Loucy (cell line): Measurements from ENCODE around the gene WDHD1.

Experiments
- H2AFZ ChIP-seq: fragments of 200-600 bp; sonication (generic); 2 replicates; pipeline ENCODE4 v1.6.0; 2016; ENCODE audit warnings: antibody characterized with exemption, mild to moderate bottlenecking, low read length, moderate library complexity
- H3F3A ChIP-seq: fragments of 200-600 bp; 2 replicates; pipeline ENCODE4 v1.6.0; 2016; ENCODE audit warnings: antibody characterized with exemption, low read depth, mild to moderate bottlenecking
- H3K27me3 ChIP-seq: fragments of 200-600 bp; sonication (generic); 2 replicates; pipeline ENCODE4 v1.6.1; 2014; ENCODE audit warnings: low read length, mild to moderate bottlenecking; ENCODE audit not compliant: insufficient read depth, poor library complexity, severe bottlenecking
- H3K36me3 ChIP-seq: fragments of 200-600 bp; sonication (generic); 2 replicates; pipeline ENCODE4 v1.6.1; 2016; ENCODE audit warnings: low read length; ENCODE audit not compliant: insufficient read depth
- H3K4me1 ChIP-seq: fragments of 200-600 bp; sonication (generic); 2 replicates; pipeline ENCODE4 v1.5.1; 2014; ENCODE audit warnings: low read length, mild to moderate bottlenecking; ENCODE audit not compliant: insufficient read depth, poor library complexity, severe bottlenecking
- H3K4me2 ChIP-seq: fragments of 200-600 bp; sonication (generic); 2 replicates; pipeline ENCODE4 v1.6.0; 2014; ENCODE audit warnings: antibody characterized with exemption, low read length, low read depth, mild to moderate bottlenecking; ENCODE audit not compliant: poor library complexity, severe bottlenecking
- H3K4me3 ChIP-seq: fragments of 200-600 bp; sonication (generic); 2 replicates; pipeline ENCODE4 v1.5.1; 2014; ENCODE audit warnings: low read length, mild to moderate bottlenecking, mixed read lengths; ENCODE audit not compliant: poor library complexity, severe bottlenecking
- H3K79me2 ChIP-seq: fragments of 200-600 bp; sonication (generic); 2 replicates; pipeline ENCODE4 v1.6.1; 2014; ENCODE audit warnings: low read length; ENCODE audit not compliant: insufficient read depth
- H3K9ac ChIP-seq: fragments of 200-600 bp; sonication (generic); 2 replicates; pipeline ENCODE4 v1.6.0; 2014; ENCODE audit warnings: mild to moderate bottlenecking, low read depth, low read length, moderate library complexity; ENCODE audit not compliant: poor library complexity, severe bottlenecking
- H3K9me2 ChIP-seq: fragments of 200-600 bp; sonication (generic); replicated peaks from 2 replicates; pipeline ENCODE4 v1.6.1; 2016; ENCODE audit warnings: low read depth, low read length, mixed read lengths
- H3K9me3 ChIP-seq: fragments of 200-600 bp; sonication (generic); 2 replicates; pipeline ENCODE4 v1.6.1; 2014; ENCODE audit warnings: mild to moderate bottlenecking, antibody characterized with exemption, low read length, low read depth; ENCODE audit not compliant: insufficient read depth
- H4K20me1 ChIP-seq: fragments of 200-600 bp; sonication (generic); 2 replicates; pipeline ENCODE4 v1.6.0; 2014; ENCODE audit warnings: antibody characterized with exemption, low read length, mild to moderate bottlenecking; ENCODE audit not compliant: insufficient read depth, poor library complexity, severe bottlenecking
- EZH2phosphoT487 ChIP-seq: fragments of 200-600 bp; IDR thresholded peaks from 2 replicates; pipeline ENCODE4 v1.6.1; 2018; ENCODE audit warnings: antibody characterized with exemption, mild to moderate bottlenecking, moderate library complexity, borderline replicate concordance
- TF ChIP-seq, protein P1 (sequence below): fragments of 200-600 bp; sonication (generic); conservative IDR thresholded peaks from 2 replicates; pipeline ENCODE4 v1.5.1; 2014; ENCODE audit warnings: mild to moderate bottlenecking, antibody characterized with exemption, low read length

Gene WDHD1

DNA sequence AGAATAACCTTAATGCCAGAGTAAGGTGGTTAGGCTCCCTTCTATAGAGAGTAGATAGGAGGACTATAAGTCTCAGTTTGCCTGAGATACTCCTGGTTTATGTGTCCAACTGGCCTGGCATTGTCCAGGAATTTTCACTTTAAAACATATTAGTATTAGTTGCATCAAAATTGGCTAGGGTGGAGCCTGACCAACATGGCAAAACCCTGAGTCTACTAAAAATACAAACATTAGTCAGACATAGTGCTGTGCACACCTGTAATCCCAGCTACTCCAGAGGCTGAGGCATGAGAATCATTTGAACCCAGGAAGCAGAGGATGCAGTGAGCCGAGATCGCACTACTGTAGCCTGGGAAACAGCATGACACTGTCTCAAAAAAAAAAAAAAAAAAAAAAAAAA, 11.9 kb downstream of the WDHD1 start:
- Histone ChIP-seq H4K20me1 (no peaks in the 10 kb centered on the region), H3K9ac (no peak overlapping the region), H3K36me3 (peaks cover 16% of the 10 kb centered on the region; the same call in 1 of the 2 replicates), H3K4me2 (no peak overlapping the region), H3K4me1 (peaks cover 1% of the 10 kb centered on the region), H3F3A (no peaks in the 10 kb centered on the region), H3K27me3 (no peaks in the 10 kb centered on the region), H3K9me3 (no peaks in the 10 kb centered on the region), H3K79me2 (peaks cover 29% of the 10 kb centered on the region), H3K9me2 (no peaks in the 10 kb centered on the region), H3K4me3 (no peak overlapping the region), H2AFZ (no peak overlapping the region)
- TF ChIP-seq EZH2phosphoT487, result no peak
- TF ChIP-seq, protein P1, sequence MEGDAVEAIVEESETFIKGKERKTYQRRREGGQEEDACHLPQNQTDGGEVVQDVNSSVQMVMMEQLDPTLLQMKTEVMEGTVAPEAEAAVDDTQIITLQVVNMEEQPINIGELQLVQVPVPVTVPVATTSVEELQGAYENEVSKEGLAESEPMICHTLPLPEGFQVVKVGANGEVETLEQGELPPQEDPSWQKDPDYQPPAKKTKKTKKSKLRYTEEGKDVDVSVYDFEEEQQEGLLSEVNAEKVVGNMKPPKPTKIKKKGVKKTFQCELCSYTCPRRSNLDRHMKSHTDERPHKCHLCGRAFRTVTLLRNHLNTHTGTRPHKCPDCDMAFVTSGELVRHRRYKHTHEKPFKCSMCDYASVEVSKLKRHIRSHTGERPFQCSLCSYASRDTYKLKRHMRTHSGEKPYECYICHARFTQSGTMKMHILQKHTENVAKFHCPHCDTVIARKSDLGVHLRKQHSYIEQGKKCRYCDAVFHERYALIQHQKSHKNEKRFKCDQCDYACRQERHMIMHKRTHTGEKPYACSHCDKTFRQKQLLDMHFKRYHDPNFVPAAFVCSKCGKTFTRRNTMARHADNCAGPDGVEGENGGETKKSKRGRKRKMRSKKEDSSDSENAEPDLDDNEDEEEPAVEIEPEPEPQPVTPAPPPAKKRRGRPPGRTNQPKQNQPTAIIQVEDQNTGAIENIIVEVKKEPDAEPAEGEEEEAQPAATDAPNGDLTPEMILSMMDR, result no peak

- Histone ChIP-seq H4K20me1 (no peaks in the 10 kb centered on the region), H2AFZ (no peak overlapping the region), H3K4me3 (no peak overlapping the region), H3K27me3 (no peaks in the 10 kb centered on the region), H3K9me2 (no peaks in the 10 kb centered on the region), H3F3A (no peaks in the 10 kb centered on the region), H3K4me2 (no peak overlapping the region), H3K36me3 (peaks cover 61% of the 10 kb centered on the region), H3K4me1 (no peaks in the 10 kb centered on the region), H3K79me2 (no peaks in the 10 kb centered on the region), H3K9me3 (no peaks in the 10 kb centered on the region), H3K9ac (no peak overlapping the region)
- TF ChIP-seq EZH2phosphoT487, result no peak
- TF ChIP-seq, protein P1, result no peak
Observed at GRCh38 chr14:55005071-55005470, 21.8 kb downstream of the WDHD1 start.

DNA sequence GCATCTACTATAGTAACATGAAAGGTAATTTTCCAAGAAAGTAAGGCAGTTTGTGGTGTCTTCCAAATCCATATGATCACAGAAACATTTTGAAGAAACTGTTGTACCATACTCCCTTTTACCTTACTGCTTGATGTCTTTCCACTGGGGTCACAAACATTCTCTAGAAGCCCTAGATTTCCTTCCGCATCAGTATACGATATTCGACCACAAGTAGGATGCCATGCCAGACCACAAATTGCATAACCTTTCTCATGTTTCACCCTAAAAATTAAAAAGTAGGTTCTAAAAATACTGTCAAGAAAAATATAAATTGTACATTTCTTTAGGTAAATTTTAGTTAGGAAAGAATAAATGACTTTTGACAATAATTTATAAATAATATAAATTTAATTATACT, 26.5 kb downstream of the WDHD1 start:
- H3K4me2 ChIP-seq, result no peak overlapping the region
- no peak for TF ChIP-seq EZH2phosphoT487
- TF ChIP-seq, protein P1, result no peak
- H4K20me1 ChIP-seq, result no peaks in the 10 kb centered on the region
- peaks cover 46% of the 10 kb centered on the region; the same call in 1 of the 2 replicates for H3K36me3 ChIP-seq
- no peaks in the 10 kb centered on the region for H3K9me2 ChIP-seq
- H2AFZ ChIP-seq, result no peak overlapping the region
- no peak overlapping the region for H3K9ac ChIP-seq
- H3K4me1 ChIP-seq, result no peaks in the 10 kb centered on the region
- H3F3A ChIP-seq, result no peaks in the 10 kb centered on the region
- H3K4me3 ChIP-seq, result no peak overlapping the region
- H3K27me3 ChIP-seq, result no peaks in the 10 kb centered on the region
- H3K9me3 ChIP-seq, result no peaks in the 10 kb centered on the region
- H3K79me2 ChIP-seq, result no peaks in the 10 kb centered on the region
